K562 (cell line): Measurements from ENCODE around the gene PXN. TPM values are rescaled to one million over a fixed set of nuclear protein-coding genes. Genes with fewer than 3 reads are reported as not detected.
A peak's percentile ranks its signal among the peaks of the same experiment; 100 is the strongest.

Experiments used
- ATAC-seq: fragments of 200-7000 bp; cut with Tn5 transposase; 3 replicates; pipeline ENCODE4 v1.9.1; 2020; ENCODE audit warnings: moderate library complexity
- BruUV-seq: library from RNA; stranded (reverse); fragments of 400-500 nt; replicated peaks from 2 replicates; lab custom pipeline; 2021; lab: Mats Ljungman, UMichigan
- CTCF ChIA-PET: fragments of 300-600 bp; formaldehyde crosslinking; extraction: SDS; loops from one replicate; lab custom pipeline; 2021; ENCODE audit warnings: low intra/inter-chr PET ratio; lab: Yijun Ruan, JAX
- POLR2A ChIA-PET: fragments of 300-600, 350-650 bp; sonication (Branson Sonifier 250); formaldehyde crosslinking; extraction: SDS; loops from one replicate; lab custom pipeline; 2021; ENCODE audit warnings: antibody characterized with exemption, inconsistent platforms; lab: Yijun Ruan, JAX
- DNase-seq, 4 experiments: peaks; one replicate each; pipeline versions ENCODE4 v3.0.0 to v3.0.0-alpha.2; 2011 to 2018; ENCODE audit warnings: low spot score in 3 of 4, mixed read lengths in 3 of 4; ENCODE audit errors: extremely low read depth in 1 of 4
- FAIRE-seq: peaks from 2 replicates; lab custom pipeline; 2011; peaks lifted over from hg19 to GRCh38; lab: Jason Lieb, UNC
- H2AFZ ChIP-seq: 2 replicates; pipeline ENCODE4 v1.6.0; 2011; ENCODE audit warnings: low read depth, low read length, control low read depth, inconsistent platforms
- H3K27ac ChIP-seq: fragments of 200-600 bp; 3 replicates; pipeline ENCODE4 v1.8.0; 2011; ENCODE audit warnings: low read depth, mild to moderate bottlenecking, control low read depth, inconsistent platforms, low read length, moderate library complexity, mixed read lengths; ENCODE audit errors: extremely low read depth
- H3K27me3 ChIP-seq, 2 experiments: fragments of 300-600 bp in 1 of 2; 2 replicates in 1 of 2; 3 replicates in 1 of 2; pipeline versions ENCODE4 v1.6.0 to v1.8.0; 2011; ENCODE audit warnings: inconsistent platforms in 2 of 2, low read length in 2 of 2, mild to moderate bottlenecking in 1 of 2, mixed read lengths in 1 of 2, moderate library complexity in 1 of 2; ENCODE audit not compliant: control insufficient read depth in 2 of 2, insufficient read depth in 2 of 2
- H3K36me3 ChIP-seq: fragments of 300-600 bp; 3 replicates; pipeline ENCODE4 v1.8.0; 2011; ENCODE audit warnings: mild to moderate bottlenecking, low read length, inconsistent platforms; ENCODE audit not compliant: control insufficient read depth, insufficient read depth
- H3K4me1 ChIP-seq, 2 experiments: fragments of 200-600 bp in 1 of 2; replicated peaks in 1 of 2; 2 replicates in 1 of 2; 3 replicates in 1 of 2; pipeline versions ENCODE4 v1.5.1 to v1.8.0; 2011; ENCODE audit warnings: inconsistent platforms in 2 of 2, low read length in 2 of 2, mild to moderate bottlenecking in 1 of 2, mixed read lengths in 1 of 2, moderate library complexity in 1 of 2; ENCODE audit not compliant: control insufficient read depth in 2 of 2, insufficient read depth in 2 of 2
- H3K4me2 ChIP-seq: 2 replicates; pipeline ENCODE4 v1.6.1; 2011; ENCODE audit warnings: low read length, control low read depth, inconsistent platforms, mixed read lengths; ENCODE audit not compliant: insufficient read depth
- H3K4me3 ChIP-seq: fragments of 200-600 bp; sonication (generic), shearing (Covaris generic); 2 replicates; pipeline ENCODE4 v1.5.1; 2016; ENCODE audit warnings: control low read depth, inconsistent platforms
- H3K79me2 ChIP-seq: fragments of 200-600 bp; 3 replicates; pipeline ENCODE4 v1.8.0; 2011; ENCODE audit warnings: low read length, inconsistent platforms; ENCODE audit not compliant: control insufficient read depth, insufficient read depth
- H3K9ac ChIP-seq, 2 experiments: 2 replicates each; pipeline versions ENCODE4 v1.6.0 to v1.6.1; 2011; ENCODE audit warnings: low read depth in 2 of 2, low read length in 2 of 2, control low read depth in 1 of 2, inconsistent platforms in 1 of 2, mild to moderate bottlenecking in 1 of 2, mixed read lengths in 1 of 2; ENCODE audit not compliant: insufficient read depth in 1 of 2
- H3K9me1 ChIP-seq: one replicate; pipeline ENCODE4 v1.6.0; 2011; ENCODE audit warnings: inconsistent platforms, mild to moderate bottlenecking, low read length, moderate library complexity; ENCODE audit not compliant: control insufficient read depth, insufficient read depth
- H3K9me3 ChIP-seq: replicated peaks from 2 replicates; pipeline ENCODE4 v1.5.1; 2011; ENCODE audit warnings: low read depth, low read length, inconsistent platforms; ENCODE audit not compliant: control insufficient read depth, insufficient read depth
- H4K20me1 ChIP-seq: replicated peaks from 2 replicates; pipeline ENCODE4 v1.6.1; 2011; ENCODE audit warnings: low read length, inconsistent platforms, mixed read lengths; ENCODE audit not compliant: control insufficient read depth, insufficient read depth
- ARID1B ChIP-seq: fragments of 450-650 bp; IDR thresholded peaks from 2 replicates; pipeline ENCODE4 v1.6.1; 2016; ENCODE audit warnings: antibody characterized with exemption, mild to moderate bottlenecking, inconsistent platforms
- BCLAF1 ChIP-seq, 2 experiments: fragments of 450-650 bp in 1 of 2; IDR thresholded peaks; 2 replicates each; pipeline ENCODE4 v1.6.1; 2011 to 2017; ENCODE audit warnings: low read depth in 2 of 2, antibody characterized with exemption in 1 of 2, borderline replicate concordance in 1 of 2, low read length in 1 of 2, mild to moderate bottlenecking in 1 of 2, mixed read lengths in 1 of 2; ENCODE audit not compliant: control insufficient read depth in 1 of 2
- CBFA2T3 ChIP-seq: fragments of 450-650 bp; IDR thresholded peaks from 2 replicates; pipeline ENCODE4 v1.6.1; 2017
- EWSR1 ChIP-seq: fragments of 450-650 bp; IDR thresholded peaks from 2 replicates; pipeline ENCODE4 v1.6.1; 2018; ENCODE audit warnings: borderline replicate concordance, mild to moderate bottlenecking, low read depth, moderate library complexity; ENCODE audit not compliant: partially characterized antibody
- KLF6 ChIP-seq: fragments of 250-450 bp; sonication (Bioruptor Pico); IDR thresholded peaks from 2 replicates; pipeline ENCODE4 v1.4.0; 2020; ENCODE audit warnings: mild to moderate bottlenecking, moderate library complexity, borderline replicate concordance
- MXI1 ChIP-seq: IDR thresholded peaks from 2 replicates; pipeline ENCODE4 v1.6.1; 2011; ENCODE audit warnings: low read depth, mild to moderate bottlenecking, improper control_type of control experiment, low read length
- SMARCA4 ChIP-seq: fragments of 450-650 bp; IDR thresholded peaks from 2 replicates; pipeline ENCODE4 v1.6.1; 2016
- U2AF1 ChIP-seq: fragments of 200-400 bp; formaldehyde crosslinking; optimal IDR thresholded peaks from 2 replicates; pipeline ENCODE3; 2017; ENCODE audit warnings: mild to moderate bottlenecking, low read depth, low read length, moderate library complexity
- ZMIZ1 ChIP-seq, 2 experiments: fragments of 150-350 bp in 1 of 2; IDR thresholded peaks; 2 replicates each; pipeline ENCODE4 v1.6.1; 2012 to 2016; ENCODE audit warnings: low read depth in 2 of 2, low read length in 2 of 2, mild to moderate bottlenecking in 1 of 2, moderate library complexity in 1 of 2
- ZNF263 ChIP-seq: sonication (generic); formaldehyde crosslinking; IDR thresholded peaks from 2 replicates; pipeline ENCODE4 v1.8.0; 2022; ENCODE audit warnings: mild to moderate bottlenecking, missing genetic modification reagents, borderline replicate concordance
- ZNF282 ChIP-seq: sonication (generic); formaldehyde crosslinking; IDR thresholded peaks from 2 replicates; pipeline ENCODE4 v1.8.1; 2023; ENCODE audit warnings: missing genetic modification reagents
- WGBS: fragments of 100-300 bp; shearing (Covaris generic); methylation state at CpG from one replicate; pipeline ENCODE4 v1.1.6; 2016; ENCODE audit warnings: low coverage, mixed read lengths; ENCODE audit not compliant: insufficient coverage; ENCODE audit errors: missing lambda C conversion rate; 5-methylcytosine and 5-hydroxymethylcytosine counted together
- in situ Hi-C: fragments of 300-500 bp; cut with MboI; formaldehyde crosslinking; loops from 4 replicates; pipeline ENCODE4 v1.15.0; 2018; ENCODE audit warnings: inconsistent platforms, mixed read lengths
- intact Hi-C: fragments of 100-400 bp; cut with micrococcal nuclease; formaldehyde crosslinking; loops from 2 replicates; pipeline ENCODE4 v1.14.2; 2022
- polyA plus RNA-seq, 8 experiments: library from polyadenylated mRNA; depleted of rRNA in 4 of 8; stranded (reverse) in 5 of 8; unstranded in 3 of 8; fragments of >200 nt; fragmentation: Nextera tagmentation in 2 of 8; fragmentation: Illumina TruSeq in 1 of 8; extraction: Ambion mirVana in 2 of 8; extraction: Trizol in 1 of 8; gene quantifications; 2 replicates each; pipeline versions ENCODE4 v1.2.1 to v1.2.3, GENCODE V29; 2011 to 2014; ENCODE audit warnings: inconsistent platforms in 1 of 8, missing spikeins in 1 of 8
- total RNA-seq, 7 experiments: library from RNA; depleted of rRNA in 6 of 7; stranded (reverse); fragments of >200 nt in 6 of 7; fragmentation: Illumina TruSeq in 2 of 7; extraction: Trizol in 2 of 7; gene quantifications; 2 replicates each; pipeline versions ENCODE4 v1.2.1 to v1.2.3, GENCODE V29; 2011 to 2021; ENCODE audit warnings: low replicate concordance in 1 of 7

Gene PXN
- total and polyA plus RNA-seq, 9 of the 15 experiments (the other 6 are each of a cell fraction or from before 2014, with no cell fraction given) = 4.0 to 74.1 (median 18.6) TPM

- no peak for TF ChIP-seq BCLAF1 (IDR thresholded peaks at IDR 0.05; ENCODE audit: borderline replicate concordance in 1 of 2, control insufficient read depth in 1 of 2, low read depth in 2 of 2, low read length in 1 of 2)
Observed at GRCh38 chr12:120249266-120249874, 16.2 kb downstream of the PXN start (continued).

- in situ Hi-C loops = no loop called here
- Histone ChIP-seq H3K9me1 (peaks cover 10% of the 10 kb centered on the region), H3K9me3 (no peaks in the 10 kb centered on the region), H3K27me3 (no peaks in the 10 kb centered on the region), H3K4me1 (peaks cover 34 to 50% of the 10 kb centered on the region in 2 experiments), H2AFZ (no peak overlapping the region), H3K79me2 (peaks cover 40% of the 10 kb centered on the region), H3K4me3 (no peak overlapping the region), H4K20me1 (peaks cover 29% of the 10 kb centered on the region), H3K27ac (no peak overlapping the region), H3K9ac (no peak overlapping the region), H3K4me2 (no peak overlapping the region), H3K36me3 (no peaks in the 10 kb centered on the region)
- intact Hi-C loops = no loop called here
- no TSS peak for BruUV-seq
- ATAC-seq (no peak), DNase-seq (no peak), FAIRE-seq (no peak)
- ChIA-PET CTCF (interaction anchor here (0.6 kb wide), 1 partner anchor 19 kb away, joined by 3 read pairs; no protein-coding TSS in a partner anchor), POLR2A (interaction anchor here (3.8 to 6.8 kb wide), 6 partner anchors 8 to 47 kb away, joined by 20 to 56 read pairs (median 34); partner anchors contain the start of genes RNU4-1, RNU4-2 and RPLP0)
- WGBS = 38% methylated on average over 6 of the region's 6 CpGs
- TF ChIP-seq MXI1 = no peak
- TF ChIP-seq ZNF263 (CRISPR knock-in tag) = peak; percentile 31; the same call in 1 of the 2 replicates
- TF ChIP-seq U2AF1 = no peak
- TF ChIP-seq SMARCA4 = peak; percentile 27; the same call in 1 of the 2 replicates
- TF ChIP-seq ARID1B = peak; percentile 14
- no peak for TF ChIP-seq ZNF282 (CRISPR knock-in tag)
- TF ChIP-seq ZMIZ1 (IDR thresholded peaks at IDR 0.05; ENCODE audit: low read depth in 2 of 2, low read length in 2 of 2) = no peak
- peak; percentile 29; the same call in 1 of the 2 replicates for TF ChIP-seq CBFA2T3
- no peak for TF ChIP-seq EWSR1
- TF ChIP-seq KLF6 (CRISPR knock-in tag) = no peak
Observed at GRCh38 chr12:120247621-120248030, 17.9 kb downstream of the PXN start.
